HEK293 (cell line): ENCODE results near the gene PDZRN3.

Experiments used
- CTCF ChIP-seq: fragments of 450-650 bp; formaldehyde crosslinking; IDR thresholded peaks from 2 replicates; pipeline ENCODE4 v1.5.1; 2016; ENCODE audit warnings: missing biosample characterization, missing genetic modification characterization
- ZBTB44 ChIP-seq: fragments of 450-650 bp; IDR thresholded peaks from 2 replicates; pipeline ENCODE4 v1.5.1; 2018; ENCODE audit warnings: missing biosample characterization, mild to moderate bottlenecking, missing genetic modification characterization

GRCh38 chr3:73401616-73402279 lies 223.0 kb downstream of the PDZRN3 start:
- TF ChIP-seq CTCF (tag by site-specific recombination), result no peak
- no peak for TF ChIP-seq ZBTB44
